HEK293 (cell line): ENCODE results near the gene LYVE1.

Source experiments
- CTCF ChIA-PET: fragments of 350-600 bp; formaldehyde crosslinking; extraction: SDS; loops from one replicate; lab custom pipeline; 2021; ENCODE audit warnings: antibody characterized with exemption; lab: Yijun Ruan, JAX
- POLR2A ChIA-PET: fragments of 300-600 bp; formaldehyde crosslinking; extraction: SDS; loops from one replicate; lab custom pipeline; 2020; ENCODE audit warnings: antibody characterized with exemption, inconsistent platforms; lab: Yijun Ruan, JAX
- H3K27ac ChIP-seq: fragments of 200-500 bp; sonication (Bioruptor generic); 2 replicates; pipeline ENCODE4 v1.5.1; 2014; ENCODE audit warnings: low read depth, low read length, control low read depth, inconsistent platforms; ENCODE audit errors: extremely low read depth
- H3K36me3 ChIP-seq, 2 experiments: fragments of 200-500 bp in 1 of 2; sonication (Bioruptor generic) in 1 of 2; 1 replicate in 1 of 2; 2 replicates in 1 of 2; pipeline ENCODE4 v1.5.1; 2014 to 2017; ENCODE audit warnings: inconsistent platforms in 2 of 2, low read length in 2 of 2; ENCODE audit not compliant: control insufficient read depth in 2 of 2, insufficient read depth in 1 of 2
- H3K4me1 ChIP-seq: fragments of 200-500 bp; sonication (Bioruptor generic); 2 replicates; pipeline ENCODE4 v1.5.1; 2014; ENCODE audit warnings: mild to moderate bottlenecking, low read length, inconsistent platforms; ENCODE audit not compliant: control insufficient read depth, insufficient read depth
- H3K4me3 ChIP-seq: 2 replicates; pipeline ENCODE4 v1.5.1; 2011; ENCODE audit warnings: low read depth, mild to moderate bottlenecking, control low read depth, low read length, moderate library complexity
- H3K9me3 ChIP-seq: fragments of 200-500 bp; sonication (Bioruptor generic); 2 replicates; pipeline ENCODE4 v1.5.1; 2014; ENCODE audit warnings: low read depth, low read length, inconsistent platforms; ENCODE audit not compliant: control insufficient read depth, insufficient read depth
- BCL11A ChIP-seq: fragments of 450-650 bp; formaldehyde crosslinking; IDR thresholded peaks from 2 replicates; pipeline ENCODE4 v1.5.1; 2016; ENCODE audit warnings: low read depth, missing biosample characterization, missing genetic modification characterization
- HIC1 ChIP-seq: fragments of 450-650 bp; formaldehyde crosslinking; IDR thresholded peaks from 2 replicates; pipeline ENCODE4 v1.5.1; 2016; ENCODE audit warnings: missing biosample characterization, missing genetic modification characterization
- HOXD13 ChIP-seq: sonication (generic); formaldehyde crosslinking; IDR thresholded peaks from 2 replicates; pipeline ENCODE4 v1.8.0; 2022; ENCODE audit warnings: missing genetic modification reagents, borderline replicate concordance
- PATZ1 ChIP-seq: fragments of 450-650 bp; formaldehyde crosslinking; IDR thresholded peaks from 2 replicates; pipeline ENCODE4 v1.5.1; 2016; ENCODE audit warnings: missing biosample characterization, missing genetic modification characterization
- PBX3 ChIP-seq: sonication (generic); formaldehyde crosslinking; IDR thresholded peaks from 2 replicates; pipeline ENCODE4 v1.8.1; 2022; ENCODE audit warnings: mild to moderate bottlenecking, moderate library complexity, missing genetic modification reagents
- PRDM1 ChIP-seq: fragments of 450-650 bp; formaldehyde crosslinking; IDR thresholded peaks from 2 replicates; pipeline ENCODE4; 2016; ENCODE audit warnings: missing biosample characterization, missing genetic modification characterization
- ZBTB44 ChIP-seq: fragments of 450-650 bp; IDR thresholded peaks from 2 replicates; pipeline ENCODE4 v1.5.1; 2018; ENCODE audit warnings: missing biosample characterization, mild to moderate bottlenecking, missing genetic modification characterization
- ZBTB7A ChIP-seq: fragments of 450-650 bp; formaldehyde crosslinking; IDR thresholded peaks from 2 replicates; pipeline ENCODE4 v1.5.1; 2016; ENCODE audit warnings: low read depth, missing biosample characterization, missing genetic modification characterization
- ZFHX2 ChIP-seq: fragments of 450-650 bp; formaldehyde crosslinking; conservative IDR thresholded peaks from 2 replicates; pipeline ENCODE4 v1.5.1; 2016; ENCODE audit warnings: missing biosample characterization, missing genetic modification characterization
- ZNF221 ChIP-seq: fragments of 450-650 bp; formaldehyde crosslinking; IDR thresholded peaks from 2 replicates; pipeline ENCODE4 v1.5.1; 2017; ENCODE audit warnings: missing biosample characterization, missing genetic modification characterization, borderline replicate concordance
- ZNF23 ChIP-seq: fragments of 450-650 bp; formaldehyde crosslinking; IDR thresholded peaks from 2 replicates; pipeline ENCODE4 v1.5.1; 2016; ENCODE audit warnings: missing biosample characterization, missing genetic modification characterization, borderline replicate concordance
- ZNF362 ChIP-seq: fragments of 450-650 bp; formaldehyde crosslinking; IDR thresholded peaks from 2 replicates; pipeline ENCODE4 v1.5.1; 2016; ENCODE audit warnings: missing biosample characterization, missing genetic modification characterization
- ZNF423 ChIP-seq: fragments of 450-650 bp; formaldehyde crosslinking; IDR thresholded peaks from 2 replicates; pipeline ENCODE4 v1.5.1; 2016; ENCODE audit warnings: missing biosample characterization, missing genetic modification characterization
- ZNF473 ChIP-seq: fragments of 450-650 bp; formaldehyde crosslinking; IDR thresholded peaks from 2 replicates; pipeline ENCODE4 v1.5.1; 2017; ENCODE audit warnings: missing biosample characterization, missing genetic modification characterization
- ZNF514 ChIP-seq: fragments of 450-650 bp; formaldehyde crosslinking; IDR thresholded peaks from 2 replicates; pipeline ENCODE4 v1.5.1; 2016; ENCODE audit warnings: missing biosample characterization, missing genetic modification characterization
- ZNF560 ChIP-seq: fragments of 450-650 bp; formaldehyde crosslinking; IDR thresholded peaks from 2 replicates; pipeline ENCODE4 v1.5.1; 2017; ENCODE audit warnings: missing biosample characterization, missing genetic modification characterization, borderline replicate concordance
- ZNF561 ChIP-seq: fragments of 450-650 bp; IDR thresholded peaks from 2 replicates; pipeline ENCODE4 v1.5.1; 2018; ENCODE audit warnings: missing biosample characterization, missing genetic modification characterization, borderline replicate concordance
- ZNF639 ChIP-seq: fragments of 450-650 bp; formaldehyde crosslinking; IDR thresholded peaks from 2 replicates; pipeline ENCODE4 v1.5.1; 2016; ENCODE audit warnings: missing biosample characterization, missing genetic modification characterization

The LYVE1 gene

GRCh38 chr11:10588904-10589303, 20.4 kb upstream of the LYVE1 start:
- Histone ChIP-seq H3K36me3 (no peaks in the 10 kb centered on the region), H3K9me3 (no peaks in the 10 kb centered on the region), H3K4me1 (no peaks in the 10 kb centered on the region), H3K27ac (no peak overlapping the region), H3K4me3 (no peak overlapping the region)
- TF ChIP-seq ZNF423 (tag by site-specific recombination) (no peak), ZNF362 (tag by site-specific recombination) (no peak), HIC1 (tag by site-specific recombination) (no peak), ZNF23 (tag by site-specific recombination) (no peak), PBX3 (CRISPR knock-in tag) (no peak), ZNF560 (tag by site-specific recombination) (no peak), PRDM1 (no peak), PATZ1 (tag by site-specific recombination) (no peak), BCL11A (tag by site-specific recombination) (no peak), ZFHX2 (tag by site-specific recombination) (no peak), ZNF473 (no peak), ZNF561 (no peak), ZNF221 (tag by site-specific recombination) (no peak), HOXD13 (CRISPR knock-in tag) (no peak), ZBTB7A (tag by site-specific recombination) (no peak), ZBTB44 (tag by site-specific recombination) (no peak), ZNF514 (no peak), ZNF639 (tag by site-specific recombination) (no peak)
- CTCF ChIA-PET = no interaction called here
- POLR2A ChIA-PET = no interaction called here
